ENCODE measurements around the gene CHST12. TPM values are rescaled to one million over a fixed set of nuclear protein-coding genes. Genes with fewer than 3 reads are reported as not detected.
"Not testable (repeated sequence)": the region's sequence is repeated elsewhere in the genome, so short reads cannot be mapped to it uniquely, and the experiment has no call there.

Gene CHST12
- total RNA-seq, 1 donor from 2014 or later, result 8.2 TPM

GRCh38 chr7:2402687-2403013, 761 bp upstream of the CHST12 start:
- DNase-seq (ENCODE audit: low spot score), result no peak
- ATAC-seq, result no peak

GRCh38 chr7:2403718-2404648, 572 bp downstream of the CHST12 start:
- DNase-seq (ENCODE audit: low spot score) (peak; percentile 61), ATAC-seq (peak; percentile 42)

GRCh38 chr7:2404714-2405119, 1.3 kb downstream of the CHST12 start:
- ATAC-seq, result no peak
- DNase-seq (ENCODE audit: low spot score), result no peak

GRCh38 chr7:2405201-2405600, 1.8 kb downstream of the CHST12 start:
- no peak for DNase-seq (ENCODE audit: low spot score)
- ATAC-seq, result no peak

- no peak for DNase-seq (ENCODE audit: low spot score)
- no peak for ATAC-seq
Observed at GRCh38 chr7:2405601-2406345, 2.4 kb downstream of the CHST12 start.

GRCh38 chr7:2409745-2410414, 6.5 kb downstream of the CHST12 start:
- no peak for DNase-seq (ENCODE audit: low spot score)
- peak; percentile 17 for ATAC-seq

GRCh38 chr7:2411049-2411448, 7.6 kb downstream of the CHST12 start:
- DNase-seq (ENCODE audit: low spot score), result no peak
- no peak for ATAC-seq

- DNase-seq (ENCODE audit: low spot score) (no peak), ATAC-seq (peak; percentile 31)
Observed at GRCh38 chr7:2411815-2412586, 8.6 kb downstream of the CHST12 start.

GRCh38 chr7:2412587-2413201, 9.3 kb downstream of the CHST12 start:
- DNase-seq (ENCODE audit: low spot score) (no peak), ATAC-seq (peak; percentile 16)

GRCh38 chr7:2416063-2416462, 12.7 kb downstream of the CHST12 start:
- ATAC-seq, result no peak
- DNase-seq (ENCODE audit: low spot score), result no peak

GRCh38 chr7:2416650-2417049, 13.2 kb downstream of the CHST12 start:
- ATAC-seq (no peak), DNase-seq (ENCODE audit: low spot score) (no peak)

GRCh38 chr7:2417178-2417577, 13.8 kb downstream of the CHST12 start:
- DNase-seq (ENCODE audit: low spot score); ATAC-seq: not testable (repeated sequence)

GRCh38 chr7:2417981-2418481, 14.6 kb downstream of the CHST12 start:
- ATAC-seq, result peak; percentile 88
- DNase-seq (ENCODE audit: low spot score), result peak; percentile 61

GRCh38 chr7:2420216-2420933, 17.0 kb downstream of the CHST12 start:
- no peak for ATAC-seq
- DNase-seq (ENCODE audit: low spot score), result no peak

GRCh38 chr7:2421943-2422310, 18.5 kb downstream of the CHST12 start:
- ATAC-seq (no peak), DNase-seq (ENCODE audit: low spot score) (no peak)

GRCh38 chr7:2425749-2426148, 22.3 kb downstream of the CHST12 start:
- ATAC-seq, result no peak
- DNase-seq (ENCODE audit: low spot score), result no peak

GRCh38 chr7:2431260-2431867, 28.0 kb downstream of the CHST12 start:
- DNase-seq (ENCODE audit: low spot score), result no peak
- ATAC-seq, result peak; percentile 75

- no peak for DNase-seq (ENCODE audit: low spot score)
Observed at GRCh38 chr7:2432910-2433712, 29.7 kb downstream of the CHST12 start.

More at GRCh38 chr7:2432910-2433712, 29.7 kb downstream of the CHST12 start:
- no peak for ATAC-seq
